WI38 (cell line): ENCODE results near the gene PBLD.

Experiments
- H3K4me3 ChIP-seq: 2 replicates; pipeline ENCODE4 v1.5.1; 2011; ENCODE audit warnings: low read depth, mild to moderate bottlenecking, control low read depth, low read length
- CTCF ChIP-seq: IDR thresholded peaks from 2 replicates; pipeline ENCODE4 v1.5.1; 2012; ENCODE audit warnings: low read depth, mild to moderate bottlenecking, control low read depth, low read length

PBLD gene

GRCh38 chr10:68332259-68333057 lies at the start of gene PBLD:
PBLD (minus strand) TSS chr10:68332928; CDS start chr10:68306844, 26,084 bp downstream.
- peak within 1 kb of the TSS; percentile 98 for H3K4me3 ChIP-seq
- peak; percentile 34; the same call in 1 of the 2 replicates for TF ChIP-seq CTCF

GRCh38 chr10:68371604-68372003 lies 38.9 kb upstream of the PBLD start:
- H3K4me3 ChIP-seq: no peak overlapping the region
- TF ChIP-seq CTCF: no peak

GRCh38 chr10:68367121-68367520 lies 34.4 kb upstream of the PBLD start:
- TF ChIP-seq CTCF: no peak
- no peak overlapping the region for H3K4me3 ChIP-seq

GRCh38 chr10:68366600-68366999 lies 33.9 kb upstream of the PBLD start:
- TF ChIP-seq CTCF: no peak
- no peak overlapping the region for H3K4me3 ChIP-seq

- H3K4me3 ChIP-seq: no peak overlapping the region
- no peak for TF ChIP-seq CTCF
These were observed 32.9 kb upstream of the PBLD start for GRCh38 chr10:68365611-68366010.

- no peak overlapping the region for H3K4me3 ChIP-seq
- TF ChIP-seq CTCF: no peak
These were observed 31.6 kb upstream of the PBLD start for GRCh38 chr10:68364101-68364886.

- H3K4me3 ChIP-seq: no peak overlapping the region
- no peak for TF ChIP-seq CTCF
These were observed 29.9 kb upstream of the PBLD start for GRCh38 chr10:68362590-68362989.
